H1 (cell line): ENCODE measurements around the gene PRSS53. TPM values are rescaled to one million over a fixed set of nuclear protein-coding genes. Genes with fewer than 3 reads are reported as not detected.

Experiments
- CTCF ChIA-PET: fragments of 300-600 bp; sonication (Branson Sonifier 250); formaldehyde crosslinking; loops from one replicate; lab custom pipeline; 2021; ENCODE audit not compliant: partially characterized antibody; lab: Charles Lee
- POLR2A ChIA-PET: fragments of 300-600 bp; sonication (Branson Sonifier 250); formaldehyde crosslinking; loops from one replicate; lab custom pipeline; 2021; ENCODE audit warnings: inconsistent platforms; ENCODE audit not compliant: partially characterized antibody; lab: Charles Lee
- DNase-seq, 2 experiments: peaks; one replicate each; pipeline versions ENCODE4 v3.0.0 to v3.0.0-alpha.2; 2010 to 2022; ENCODE audit warnings: low spot score in 2 of 2, low read depth in 1 of 2, mixed read lengths in 1 of 2
- FAIRE-seq: peaks from 2 replicates; lab custom pipeline; 2011; peaks lifted over from hg19 to GRCh38; lab: Jason Lieb, UNC
- H2AFZ ChIP-seq: 2 replicates; pipeline ENCODE4 v1.8.1; 2012; ENCODE audit warnings: low read length, inconsistent platforms
- H2AK5ac ChIP-seq: 2 replicates; pipeline ENCODE4 v1.6.1; 2013; ENCODE audit warnings: low read depth, low read length
- H2BK120ac ChIP-seq: replicated peaks from 2 replicates; pipeline ENCODE3; 2013; ENCODE audit warnings: low read depth, low read length, inconsistent platforms
- H2BK12ac ChIP-seq: 2 replicates; pipeline ENCODE4 v1.6.1; 2013; ENCODE audit warnings: low read depth, low read length
- H2BK15ac ChIP-seq: 2 replicates; pipeline ENCODE4 v1.6.1; 2013; ENCODE audit warnings: low read length
- H2BK20ac ChIP-seq: 2 replicates; pipeline ENCODE4 v1.6.1; 2013; ENCODE audit warnings: low read length
- H2BK5ac ChIP-seq: 2 replicates; pipeline ENCODE4 v1.6.1; 2013; ENCODE audit warnings: low read depth, low read length
- H3K14ac ChIP-seq: 2 replicates; pipeline ENCODE4 v1.6.1; 2013; ENCODE audit warnings: inconsistent platforms; ENCODE audit not compliant: insufficient read length
- H3K18ac ChIP-seq: 2 replicates; pipeline ENCODE4 v1.6.1; 2013; ENCODE audit warnings: low read length; ENCODE audit errors: extremely low read depth
- H3K23ac ChIP-seq: 2 replicates; pipeline ENCODE4 v1.6.1; 2013; ENCODE audit warnings: inconsistent platforms; ENCODE audit not compliant: insufficient read length
- H3K23me2 ChIP-seq: 2 replicates; pipeline ENCODE4 v1.6.1; 2013; ENCODE audit warnings: low read depth, low read length
- H3K27ac ChIP-seq: 2 replicates; pipeline ENCODE4 v1.6.1; 2011; ENCODE audit warnings: low read depth, low read length, inconsistent platforms
- H3K27me3 ChIP-seq, 4 experiments: replicated peaks in 1 of 4; 1 replicate in 1 of 4; 2 replicates in 3 of 4; pipeline versions ENCODE4 v1.6.1 to v1.8.1; 2011 to 2013; ENCODE audit warnings: low read length in 3 of 4, mild to moderate bottlenecking in 3 of 4, inconsistent platforms in 2 of 4, mixed read lengths in 2 of 4, moderate library complexity in 1 of 4; ENCODE audit not compliant: control insufficient read depth in 3 of 4, insufficient read depth in 3 of 4; ENCODE audit errors: extremely low read depth in 1 of 4
- H3K36me3 ChIP-seq, 4 experiments: 2 replicates each; pipeline versions ENCODE4 v1.6.1 to v1.8.1; 2011 to 2013; ENCODE audit warnings: mild to moderate bottlenecking in 4 of 4, low read length in 3 of 4, moderate library complexity in 2 of 4, control low read depth in 1 of 4, inconsistent platforms in 1 of 4; ENCODE audit not compliant: insufficient read depth in 4 of 4, control insufficient read depth in 2 of 4
- H3K4ac ChIP-seq: replicated peaks from 2 replicates; pipeline ENCODE3; 2013; ENCODE audit warnings: low read length, low read depth, mixed read lengths, inconsistent platforms; ENCODE audit not compliant: insufficient read length
- H3K4me1 ChIP-seq, 4 experiments: replicated peaks in 1 of 4; 1 replicate in 1 of 4; 2 replicates in 3 of 4; pipeline versions ENCODE4 v1.6.1 to v1.8.1; 2011 to 2013; ENCODE audit warnings: low read length in 3 of 4, inconsistent platforms in 2 of 4, mixed read lengths in 1 of 4; ENCODE audit not compliant: insufficient read depth in 4 of 4, control insufficient read depth in 3 of 4
- H3K4me2 ChIP-seq, 2 experiments: 2 replicates each; pipeline versions ENCODE4 v1.6.1 to v1.8.1; 2011 to 2013; ENCODE audit warnings: low read depth in 2 of 2, low read length in 2 of 2, control low read depth in 1 of 2, inconsistent platforms in 1 of 2, mild to moderate bottlenecking in 1 of 2; ENCODE audit not compliant: insufficient read depth in 1 of 2
- H3K4me3 ChIP-seq, 4 experiments: fragments of 200-600, 300-600 bp in 1 of 4; sonication (generic), shearing (Covaris generic), sonication (Bioruptor Twin) in 1 of 4; 2 replicates each; pipeline versions ENCODE4 v1.5.1 to v1.8.1; 2011 to 2016; ENCODE audit warnings: low read length in 4 of 4, low read depth in 3 of 4, control low read depth in 2 of 4, inconsistent platforms in 2 of 4, mild to moderate bottlenecking in 2 of 4, mixed read lengths in 1 of 4, moderate library complexity in 1 of 4; ENCODE audit not compliant: insufficient read depth in 2 of 4; ENCODE audit errors: extremely low read depth in 1 of 4
- H3K56ac ChIP-seq: replicated peaks from 2 replicates; pipeline ENCODE3; 2013; ENCODE audit warnings: low read depth, mild to moderate bottlenecking, mixed read lengths, low read length, inconsistent platforms; ENCODE audit not compliant: insufficient read length
- H3K79me1 ChIP-seq: 2 replicates; pipeline ENCODE4 v1.6.1; 2013; ENCODE audit warnings: low read depth, low read length, control low read depth
- H3K79me2 ChIP-seq, 2 experiments: 2 replicates each; pipeline versions ENCODE4 v1.6.1 to v1.8.1; 2012 to 2013; ENCODE audit warnings: low read length in 2 of 2, mild to moderate bottlenecking in 2 of 2, inconsistent platforms in 1 of 2; ENCODE audit not compliant: insufficient read depth in 2 of 2, control insufficient read depth in 1 of 2
- H3K9ac ChIP-seq, 4 experiments: replicated peaks in 1 of 4; 1 replicate in 1 of 4; 2 replicates in 3 of 4; pipeline versions ENCODE4 v1.6.1 to v1.8.1; 2011 to 2013; ENCODE audit warnings: low read depth in 3 of 4, low read length in 3 of 4, control low read depth in 2 of 4, mild to moderate bottlenecking in 2 of 4, moderate library complexity in 2 of 4, inconsistent platforms in 1 of 4; ENCODE audit errors: extremely low read depth in 1 of 4
- H3K9me3 ChIP-seq, 2 experiments: 2 replicates each; pipeline versions ENCODE4 v1.6.1 to v1.8.1; 2012 to 2013; ENCODE audit warnings: mild to moderate bottlenecking in 2 of 2, moderate library complexity in 2 of 2, control low read depth in 1 of 2, inconsistent platforms in 1 of 2, low read depth in 1 of 2, low read length in 1 of 2, mixed read lengths in 1 of 2; ENCODE audit not compliant: insufficient read depth in 2 of 2
- H4K20me1 ChIP-seq, 2 experiments: replicated peaks in 1 of 2; 2 replicates each; pipeline versions ENCODE3 to v1.8.1; 2011 to 2013; ENCODE audit warnings: inconsistent platforms in 2 of 2, low read length in 2 of 2, mild to moderate bottlenecking in 1 of 2; ENCODE audit not compliant: insufficient read depth in 2 of 2, control insufficient read depth in 1 of 2
- H4K5ac ChIP-seq: 2 replicates; pipeline ENCODE4 v1.6.1; 2013; ENCODE audit warnings: low read length, low read depth, mixed read lengths, inconsistent platforms; ENCODE audit not compliant: insufficient read length
- H4K8ac ChIP-seq: 2 replicates; pipeline ENCODE4 v1.8.0; 2013; ENCODE audit warnings: mild to moderate bottlenecking, moderate library complexity, low read length, inconsistent platforms; ENCODE audit not compliant: insufficient read depth; ENCODE audit errors: extremely low read depth
- H4K91ac ChIP-seq: replicated peaks from 2 replicates; pipeline ENCODE3; 2013; ENCODE audit warnings: low read length, mixed read lengths, inconsistent platforms; ENCODE audit not compliant: insufficient read length
- BCL11A ChIP-seq, 2 experiments: IDR thresholded peaks; one replicate each; pipeline ENCODE4 v1.6.1; 2011; ENCODE audit warnings: low read depth in 2 of 2, low read length in 2 of 2, mild to moderate bottlenecking in 2 of 2
- BRCA1 ChIP-seq: IDR thresholded peaks from 2 replicates; pipeline ENCODE4 v1.6.1; 2012; ENCODE audit warnings: low read depth, low read length, improper control_type of control experiment
- CTCF ChIP-seq, 3 experiments: IDR thresholded peaks; 1 replicate in 2 of 3; 2 replicates in 1 of 3; pipeline versions ENCODE4 v1.5.1 to v1.6.1; 2011; ENCODE audit warnings: low read length in 3 of 3, mild to moderate bottlenecking in 3 of 3, inconsistent platforms in 2 of 3, low read depth in 1 of 3, moderate library complexity in 1 of 3; ENCODE audit not compliant: insufficient read depth in 1 of 3; ENCODE audit errors: control extremely low read depth in 1 of 3
- GABPA ChIP-seq: IDR thresholded peaks from 2 replicates; pipeline ENCODE4 v1.6.1; 2011; ENCODE audit warnings: mild to moderate bottlenecking, low read length, moderate library complexity, borderline replicate concordance; ENCODE audit not compliant: insufficient read depth
- NRF1 ChIP-seq: IDR thresholded peaks from 2 replicates; pipeline ENCODE4 v1.6.1; 2011; ENCODE audit warnings: mild to moderate bottlenecking, low read depth, low read length, improper control_type of control experiment
- POU5F1 ChIP-seq: IDR thresholded peaks from 2 replicates; pipeline ENCODE4 v1.6.1; 2011; ENCODE audit warnings: low read depth, mild to moderate bottlenecking, low read length, moderate library complexity
- SP1 ChIP-seq: IDR thresholded peaks from 2 replicates; pipeline ENCODE4 v1.6.1; 2011; ENCODE audit warnings: low read depth, low read length
- TAF1 ChIP-seq: IDR thresholded peaks from 2 replicates; pipeline ENCODE4 v1.6.1; 2011; ENCODE audit warnings: mild to moderate bottlenecking, low read depth, low read length
- WGBS, 2 experiments: shearing (Covaris generic) in 1 of 2; methylation state at CpG; one replicate each; pipeline versions ENCODE4 v1.1.6 to v1.1.7; 2013 to 2015; ENCODE audit warnings: low lambda C conversion rate in 2 of 2, mixed read lengths in 2 of 2, inconsistent platforms in 1 of 2, low coverage in 1 of 2, missing lambda C conversion rate in 1 of 2; ENCODE audit not compliant: insufficient replicate concordance in 2 of 2, insufficient coverage in 1 of 2, insufficient read length in 1 of 2; ENCODE audit errors: extremely low coverage in 1 of 2, missing lambda C conversion rate in 1 of 2; 5-methylcytosine and 5-hydroxymethylcytosine counted together
- polyA plus RNA-seq, 7 experiments: library from polyadenylated mRNA; depleted of rRNA in 3 of 7; stranded (reverse) in 5 of 7; unstranded in 2 of 7; fragments of >200 nt in 5 of 7; fragments of 200-250 nt in 2 of 7; gene quantifications; 1 replicate in 5 of 7; 2 replicates in 1 of 7; 4 replicates in 1 of 7; pipeline versions ENCODE4 v1.2.1 to v1.2.3, GENCODE V29; 2011 to 2013; ENCODE audit warnings: missing spikeins in 2 of 7, mixed read lengths in 2 of 7
- total RNA-seq: library from RNA; stranded (reverse); fragmentation: NEBNext Ultra II Directional; extraction: Animal tissue kit (Norgen Biotek cat#: 25700); gene quantifications from 2 replicates; pipeline ENCODE4 v1.2.1, GENCODE V29; 2021
- TF ChIP-seq, protein P1 (sequence below): IDR thresholded peaks from 2 replicates; pipeline ENCODE4 v1.6.1; 2012; ENCODE audit warnings: low read length, inconsistent platforms

The PRSS53 gene
- total and polyA plus RNA-seq, 2 of the 8 experiments (the other 6 are each of a cell fraction or from before 2014, with no cell fraction given), result 1.7 to 2.6 TPM

DNA sequence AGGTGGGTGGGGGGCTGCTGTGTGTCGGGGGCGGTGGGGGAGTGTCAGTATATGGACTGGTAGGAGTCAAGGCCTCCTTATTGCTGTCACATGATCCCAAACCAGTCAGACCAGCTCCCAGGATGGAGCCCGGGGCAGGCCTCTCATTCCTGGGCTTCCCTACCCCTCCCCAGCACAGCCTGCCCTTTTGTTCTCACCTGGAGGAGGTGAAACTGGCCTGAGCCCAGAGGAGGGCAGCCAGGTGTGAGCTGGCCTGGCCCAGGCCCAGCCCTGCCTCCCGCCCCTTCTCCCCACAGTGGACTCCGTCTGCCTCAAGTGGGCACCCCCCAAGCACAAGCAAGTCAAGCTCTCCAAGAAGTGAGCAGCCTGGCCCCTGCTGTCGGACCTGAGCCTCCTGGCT is 42.2 kb upstream of the PRSS53 start:
- peak overlapping the region in 1 of 2 experiments; percentile 2; a peak in 1 of 4 replicates for H3K4me2 ChIP-seq
- DNase-seq, result peak in 1 of 2 experiments; percentile 66
- no peak for TF ChIP-seq NRF1
- TF ChIP-seq GABPA, result no peak
- peak; percentile 74; the same call in 1 of the 2 replicates for TF ChIP-seq SP1
- no peak for TF ChIP-seq POU5F1
- TF ChIP-seq, protein P1, sequence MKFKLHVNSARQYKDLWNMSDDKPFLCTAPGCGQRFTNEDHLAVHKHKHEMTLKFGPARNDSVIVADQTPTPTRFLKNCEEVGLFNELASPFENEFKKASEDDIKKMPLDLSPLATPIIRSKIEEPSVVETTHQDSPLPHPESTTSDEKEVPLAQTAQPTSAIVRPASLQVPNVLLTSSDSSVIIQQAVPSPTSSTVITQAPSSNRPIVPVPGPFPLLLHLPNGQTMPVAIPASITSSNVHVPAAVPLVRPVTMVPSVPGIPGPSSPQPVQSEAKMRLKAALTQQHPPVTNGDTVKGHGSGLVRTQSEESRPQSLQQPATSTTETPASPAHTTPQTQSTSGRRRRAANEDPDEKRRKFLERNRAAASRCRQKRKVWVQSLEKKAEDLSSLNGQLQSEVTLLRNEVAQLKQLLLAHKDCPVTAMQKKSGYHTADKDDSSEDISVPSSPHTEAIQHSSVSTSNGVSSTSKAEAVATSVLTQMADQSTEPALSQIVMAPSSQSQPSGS, result no peak
- no peak for TF ChIP-seq BCL11A (IDR thresholded peaks at IDR 0.05; ENCODE audit: low read depth in 2 of 2, low read length in 2 of 2)
- TF ChIP-seq BRCA1, result no peak
- TF ChIP-seq CTCF (IDR thresholded peaks at IDR 0.05; ENCODE audit: control extremely low read depth in 1 of 3, insufficient read depth in 1 of 3, low read depth in 1 of 3, low read length in 3 of 3), result no peak
- peak; percentile 58 for TF ChIP-seq TAF1

More for the DNA sequence above, 42.2 kb upstream of the PRSS53 start:
- peak overlapping the region; percentile 75; the same call in 1 of the 2 replicates for H2BK5ac ChIP-seq
- no peaks in the 10 kb centered on the region for H3K27me3 ChIP-seq
- H2BK15ac ChIP-seq, result no peak overlapping the region
- no peak overlapping the region for H2BK12ac ChIP-seq
- peak overlapping the region; percentile 58 for H4K5ac ChIP-seq
- H3K79me1 ChIP-seq, result peaks cover 7% of the 10 kb centered on the region
- H2BK120ac ChIP-seq, result no peak overlapping the region
- FAIRE-seq, result no peak
- H3K4me1 ChIP-seq, result peaks cover 0 to 35% (median 31%) of the 10 kb centered on the region in 4 experiments; a peak in 6 of 7 replicates
- H3K14ac ChIP-seq, result no peak overlapping the region
- POLR2A ChIA-PET, result interaction anchor here (0.8 to 34.9 kb wide), 10 partner anchors 5 to 147 kb away, joined by 3 to 713 read pairs (median 5); partner anchors contain the start of genes BCKDK, FUS, KAT8 and PRSS36
- no peaks in the 10 kb centered on the region for H3K9me3 ChIP-seq
- no peak overlapping the region for H3K4ac ChIP-seq
- peak overlapping the region in 1 of 4 experiments; percentile 5; a peak in 2 of 8 replicates for H3K4me3 ChIP-seq
- H2AK5ac ChIP-seq, result no peak overlapping the region
- no peak overlapping the region for H2BK20ac ChIP-seq
- peak overlapping the region; percentile 37; the same call in 1 of the 2 replicates for H3K27ac ChIP-seq
- H3K56ac ChIP-seq, result no peak overlapping the region
- H4K91ac ChIP-seq, result no peak overlapping the region
- peaks cover 14 to 27% (median 19%) of the 10 kb centered on the region in 4 experiments for H3K36me3 ChIP-seq
- peaks cover 0 to 19% of the 10 kb centered on the region in 2 experiments; a peak in 2 of 4 replicates for H3K79me2 ChIP-seq
- peaks cover 6% of the 10 kb centered on the region in 2 experiments for H4K20me1 ChIP-seq
- peaks cover 16% of the 10 kb centered on the region for H3K23me2 ChIP-seq
- H3K23ac ChIP-seq, result no peak overlapping the region
- no peak overlapping the region; a peak in 1 of 7 replicates for H3K9ac ChIP-seq
- CTCF ChIA-PET, result interaction anchor here (0.5 to 1.3 kb wide), 5 partner anchors 11 to 1229 kb away, joined by 3 to 4 read pairs (median 3); no protein-coding TSS in a partner anchor
- peak overlapping the region; percentile 71 for H3K18ac ChIP-seq
- H4K8ac ChIP-seq, result no peak overlapping the region
- H2AFZ ChIP-seq, result no peak overlapping the region
- 64% methylated on average over 5 of the region's 6 CpGs; no CpG with 5 or more reads in 1 of the 2 experiments for WGBS, 2 experiments
